Activated T-helper 1 cell treated with anti-CD3 and anti-CD28 coated beads, Interleukin-12 subunit alpha, Interleukin-12 subunit beta, Interleukin-2, Interleukin-4 antibody, amounts not matched to agents 30 ng/mL and 10 ng/mL and 1 ng/mL, durations not matched to agents 14 hours and 24 hours and 36 hours (primary cell): ENCODE data around the gene LRBA. TPM values are rescaled to one million over a fixed set of nuclear protein-coding genes. Genes with fewer than 3 reads are reported as not detected.
"Not testable (repeated sequence)": the region's sequence is repeated elsewhere in the genome, so short reads cannot be mapped to it uniquely, and the experiment has no call there.

ENCODE experiments used
- DNase-seq: peaks from one replicate; pipeline ENCODE4 v3.0.0; 2021; ENCODE audit warnings: low spot score
- H3K27ac Mint-ChIP-seq: one replicate; pipeline ENCODE4 v1.8.0; 2021; ENCODE audit warnings: mild to moderate bottlenecking, mixed read lengths
- H3K27me3 Mint-ChIP-seq: one replicate; pipeline ENCODE4 v1.8.0; 2022; ENCODE audit warnings: mild to moderate bottlenecking, moderate library complexity, mixed read lengths; ENCODE audit not compliant: insufficient read depth
- H3K36me3 Mint-ChIP-seq: one replicate; pipeline ENCODE4 v1.8.0; 2021; ENCODE audit warnings: low read depth, mixed read lengths
- H3K4me1 Mint-ChIP-seq: one replicate; pipeline ENCODE4 v1.8.0; 2021; ENCODE audit warnings: low read depth, mixed read lengths
- H3K4me3 Mint-ChIP-seq: one replicate; pipeline ENCODE4 v1.8.0; 2021; ENCODE audit warnings: mild to moderate bottlenecking, moderate library complexity, mixed read lengths
- H3K9me3 Mint-ChIP-seq: one replicate; pipeline ENCODE4 v1.8.0; 2021; ENCODE audit warnings: mixed read lengths
- intact Hi-C: fragments of 100-400 bp; cut with micrococcal nuclease; formaldehyde crosslinking; loops from one replicate; pipeline ENCODE4 v1.15.1; 2024
- total RNA-seq: library from RNA; stranded (reverse); gene quantifications from 2 replicates; pipeline ENCODE4 v1.2.3, GENCODE V29; 2022

Gene LRBA
- total RNA-seq, 1 donor from 2014 or later = 54.2 TPM

DNA sequence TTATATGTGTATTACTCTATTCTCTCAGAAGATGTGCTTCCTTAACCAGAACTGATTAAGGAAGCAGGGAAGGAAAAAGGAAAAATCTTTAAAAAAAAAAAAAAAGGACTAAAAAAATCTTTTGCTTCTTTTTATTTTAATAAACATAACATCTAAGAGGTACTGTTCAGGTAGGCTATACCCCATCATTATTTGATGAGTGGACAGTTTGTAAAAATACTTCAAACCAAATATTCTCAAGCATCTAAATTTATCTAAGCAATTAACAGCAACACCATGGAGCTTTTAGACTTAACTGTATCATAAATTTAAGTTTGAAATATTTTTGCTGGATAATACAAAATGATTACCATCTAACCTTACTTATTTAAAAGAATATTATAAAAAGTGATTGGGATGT, 264.3 kb downstream of the LRBA start:
- H3K9me3 Mint-ChIP-seq = no peaks in the 10 kb centered on the region
- H3K4me3 Mint-ChIP-seq = no peak overlapping the region
- no peak overlapping the region for H3K27ac Mint-ChIP-seq
- intact Hi-C loops = no loop called here
- no peaks in the 10 kb centered on the region for H3K27me3 Mint-ChIP-seq
- no peak for DNase-seq
- peaks cover 5% of the 10 kb centered on the region for H3K4me1 Mint-ChIP-seq
- peaks cover 7% of the 10 kb centered on the region for H3K36me3 Mint-ChIP-seq

DNA sequence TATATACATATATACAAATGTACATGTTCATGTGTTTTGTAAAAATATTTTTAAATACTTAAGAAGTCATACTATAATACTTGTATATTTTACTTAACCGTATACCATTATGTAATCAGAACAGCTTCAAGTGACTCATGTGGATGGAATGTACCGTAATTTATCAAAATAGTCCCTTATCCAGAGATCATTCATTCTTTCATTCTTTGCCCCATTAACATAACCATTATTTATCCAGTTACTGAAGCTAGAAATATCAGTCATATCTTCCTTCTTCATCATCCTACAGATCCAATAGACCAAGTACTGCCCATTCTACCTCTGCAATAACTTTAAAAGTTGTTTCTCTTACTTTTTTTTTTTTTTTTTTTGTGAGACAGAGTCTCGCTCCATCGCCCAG, 268.9 kb downstream of the LRBA start:
- Mint-ChIP-seq H3K27me3 (no peaks in the 10 kb centered on the region), H3K4me3 (no peak overlapping the region), H3K27ac (no peak overlapping the region), H3K4me1 (no peaks in the 10 kb centered on the region), H3K9me3 (no peaks in the 10 kb centered on the region), H3K36me3 (peaks cover 7% of the 10 kb centered on the region)
- intact Hi-C loops = no loop called here
- DNase-seq = no peak

DNA sequence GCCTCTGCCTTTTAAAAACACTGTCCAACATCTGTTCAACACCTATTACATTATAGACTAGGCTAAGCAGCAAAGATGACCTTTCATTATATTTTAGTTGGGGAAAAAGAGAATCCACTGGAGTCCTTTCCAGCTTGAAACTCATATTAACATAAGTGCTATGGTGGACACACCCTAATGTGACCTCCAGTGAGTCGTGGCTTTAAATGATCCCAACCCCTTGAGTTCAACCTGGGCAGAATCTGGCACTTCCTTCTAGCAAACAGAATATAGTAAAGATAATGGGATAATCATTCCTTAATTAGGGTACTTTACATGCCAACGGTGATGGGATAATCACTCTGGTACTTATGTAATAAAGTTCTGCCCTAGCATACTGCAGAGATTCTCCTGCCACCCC, 270.5 kb downstream of the LRBA start:
- intact Hi-C loops = no loop called here
- H3K36me3 Mint-ChIP-seq = peaks cover 12% of the 10 kb centered on the region
- H3K27ac Mint-ChIP-seq = no peak overlapping the region
- no peaks in the 10 kb centered on the region for H3K27me3 Mint-ChIP-seq
- no peak for DNase-seq
- H3K4me1 Mint-ChIP-seq = no peaks in the 10 kb centered on the region
- H3K9me3 Mint-ChIP-seq = peaks cover 7% of the 10 kb centered on the region
- H3K4me3 Mint-ChIP-seq = no peak overlapping the region

DNA sequence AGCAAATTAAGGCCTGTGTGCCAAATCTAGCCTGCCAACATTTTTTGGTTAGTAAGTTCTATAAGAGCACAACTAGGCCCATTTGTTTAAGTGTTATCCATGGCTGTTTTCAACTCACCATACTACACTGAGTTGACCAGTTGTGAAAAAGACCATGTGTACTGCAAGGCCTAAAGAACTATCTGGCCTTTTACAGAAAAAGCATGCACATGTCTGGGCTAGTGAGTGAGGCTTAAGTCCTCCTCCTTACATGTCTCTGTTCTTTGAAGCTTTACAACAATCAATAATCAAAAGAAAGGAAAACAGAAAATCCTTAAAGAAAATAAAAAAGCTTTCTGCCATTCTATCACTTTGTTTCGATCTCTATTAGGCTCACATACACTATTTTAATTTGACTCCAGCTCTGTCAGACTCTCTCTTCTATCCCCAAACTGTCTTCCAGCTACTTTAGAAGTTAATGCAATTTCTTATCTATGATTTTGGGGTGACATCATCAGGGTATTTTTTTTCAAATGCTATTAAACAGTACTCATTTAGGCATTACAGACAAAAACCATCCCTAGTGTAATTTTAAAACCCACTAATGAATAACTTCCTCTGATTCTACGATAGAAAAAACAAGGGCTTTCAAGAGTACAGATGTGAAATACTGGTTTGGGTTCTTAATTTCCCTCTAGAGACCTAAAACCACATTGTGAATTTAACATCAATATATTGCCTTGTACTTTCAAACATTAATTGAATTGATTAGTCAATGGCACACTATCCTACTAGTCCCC, 271.3 kb downstream of the LRBA start:
- H3K4me1 Mint-ChIP-seq = no peaks in the 10 kb centered on the region
- H3K4me3 Mint-ChIP-seq = no peak overlapping the region
- H3K9me3 Mint-ChIP-seq = peaks cover 7% of the 10 kb centered on the region
- intact Hi-C loops = no loop called here
- peaks cover 12% of the 10 kb centered on the region for H3K36me3 Mint-ChIP-seq
- H3K27me3 Mint-ChIP-seq = no peaks in the 10 kb centered on the region
- no peak for DNase-seq
- H3K27ac Mint-ChIP-seq = no peak overlapping the region

DNA sequence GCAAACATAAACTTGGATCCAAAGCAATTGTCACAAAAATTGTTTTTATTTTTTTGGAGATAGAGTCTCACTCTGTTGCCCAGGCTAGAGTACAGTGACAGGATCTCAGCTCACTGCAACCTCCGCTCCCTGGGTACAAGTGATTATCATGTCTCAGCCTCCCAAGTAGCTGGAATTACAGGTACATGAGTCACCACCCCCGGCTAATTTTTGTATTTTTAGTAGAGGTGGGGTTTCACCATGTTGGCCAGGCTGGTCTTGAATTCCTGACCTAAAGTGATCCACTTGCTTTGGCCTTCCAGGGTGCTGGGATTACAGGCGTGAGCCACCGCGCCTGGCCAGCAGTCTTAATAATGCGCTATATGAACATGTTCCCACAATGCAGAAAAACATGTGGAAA, 272.2 kb downstream of the LRBA start:
- H3K27me3 Mint-ChIP-seq, H3K4me1 Mint-ChIP-seq, intact Hi-C loops, H3K4me3 Mint-ChIP-seq, H3K9me3 Mint-ChIP-seq, H3K27ac Mint-ChIP-seq, DNase-seq: not testable (repeated sequence)
- peaks cover 12% of the 10 kb centered on the region for H3K36me3 Mint-ChIP-seq

DNA sequence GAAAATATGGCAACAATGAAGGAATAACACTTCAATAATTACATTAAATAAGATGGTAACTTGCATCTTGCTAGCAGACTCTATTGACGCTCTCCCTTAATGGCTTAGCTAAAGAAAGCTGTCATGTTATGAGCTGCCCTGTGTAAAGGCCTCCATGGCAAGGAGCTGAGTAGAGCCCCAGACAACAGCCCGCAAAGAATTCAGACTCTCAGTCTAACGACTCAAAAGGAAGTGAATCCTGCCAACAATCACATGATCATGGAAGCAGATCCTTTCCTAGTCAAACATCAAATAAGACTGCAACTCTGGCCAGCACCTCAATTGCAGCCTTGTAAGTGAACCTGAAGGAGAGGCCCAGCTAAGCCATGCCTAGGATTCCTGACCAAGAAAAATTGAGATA, 275.5 kb downstream of the LRBA start:
- peaks cover 7% of the 10 kb centered on the region for H3K36me3 Mint-ChIP-seq
- H3K4me3 Mint-ChIP-seq = no peak overlapping the region
- DNase-seq = no peak
- H3K27ac Mint-ChIP-seq = no peak overlapping the region
- intact Hi-C loops = no loop called here
- H3K9me3 Mint-ChIP-seq = peaks cover 7% of the 10 kb centered on the region
- H3K27me3 Mint-ChIP-seq = no peaks in the 10 kb centered on the region
- H3K4me1 Mint-ChIP-seq = no peaks in the 10 kb centered on the region

DNA sequence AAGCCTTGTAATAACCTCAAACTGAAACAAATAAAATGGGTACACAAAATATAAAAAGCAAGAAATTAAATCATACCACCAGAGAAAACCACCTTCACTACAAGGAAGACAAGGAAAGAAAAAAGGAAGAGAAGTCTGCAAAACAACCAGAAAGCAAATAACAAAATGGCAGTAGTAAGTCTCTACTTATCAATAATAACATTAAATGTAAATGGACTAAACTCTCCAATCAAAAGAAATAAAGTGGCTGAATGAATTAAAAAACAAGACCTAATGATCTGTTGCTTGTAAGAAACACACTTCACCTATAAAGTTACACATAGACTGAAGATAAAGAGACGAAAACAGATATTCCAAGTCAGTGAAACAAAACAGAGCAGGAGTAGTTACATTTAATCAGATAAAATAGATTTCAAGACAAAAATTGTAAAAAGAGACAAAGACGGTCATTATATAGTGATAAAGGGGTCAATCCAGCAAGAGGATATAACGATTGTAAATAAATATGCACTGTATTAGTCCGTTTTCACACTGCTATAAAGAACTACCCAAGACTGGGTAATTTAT, 289.0 kb downstream of the LRBA start:
- H3K36me3 Mint-ChIP-seq = peaks cover 41% of the 10 kb centered on the region
- H3K27ac Mint-ChIP-seq = no peak overlapping the region
- no peak overlapping the region for H3K4me3 Mint-ChIP-seq
- intact Hi-C loops = no loop called here
- no peaks in the 10 kb centered on the region for H3K27me3 Mint-ChIP-seq
- DNase-seq = no peak
- H3K9me3 Mint-ChIP-seq = peaks cover 18% of the 10 kb centered on the region
- H3K4me1 Mint-ChIP-seq = no peaks in the 10 kb centered on the region

DNA sequence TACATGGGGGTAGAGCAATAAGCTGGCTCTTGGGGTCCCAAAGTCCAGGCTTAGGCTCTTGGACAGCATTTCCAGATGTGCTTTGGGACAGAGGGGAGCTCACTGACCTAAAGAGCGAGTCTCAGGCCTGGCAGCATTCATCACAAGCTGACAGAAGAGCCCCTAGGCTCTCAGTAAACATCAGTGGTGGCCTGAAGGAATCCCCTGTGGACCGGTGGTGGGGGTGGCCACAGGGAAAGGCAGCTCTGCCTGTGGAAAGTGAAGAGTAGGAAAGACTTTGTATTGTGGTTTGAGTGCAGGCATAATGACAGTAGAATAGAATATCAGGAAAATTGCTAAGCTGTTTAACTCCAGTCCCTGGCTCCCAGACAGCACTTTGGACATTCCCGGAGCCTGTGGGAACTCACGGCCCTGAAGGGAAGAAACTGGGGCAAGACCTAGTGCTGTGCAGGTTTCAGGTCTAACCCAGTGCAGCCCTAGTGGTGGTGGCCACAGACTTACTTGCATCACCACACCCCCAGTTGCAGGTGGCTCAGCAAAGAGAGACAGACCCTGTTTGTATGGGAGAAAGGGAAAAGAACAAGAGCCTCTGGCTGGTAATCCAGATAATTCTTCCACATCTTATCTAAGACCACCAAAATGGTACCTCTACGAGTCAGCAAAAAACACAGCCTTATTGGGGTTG, 291.2 kb downstream of the LRBA start:
- Mint-ChIP-seq H3K9me3 (peaks cover 18% of the 10 kb centered on the region), H3K4me3 (no peak overlapping the region), H3K4me1 (no peaks in the 10 kb centered on the region), H3K27ac (no peak overlapping the region), H3K27me3 (no peaks in the 10 kb centered on the region), H3K36me3 (peaks cover 34% of the 10 kb centered on the region)
- no peak for DNase-seq
- intact Hi-C loops = no loop called here

DNA sequence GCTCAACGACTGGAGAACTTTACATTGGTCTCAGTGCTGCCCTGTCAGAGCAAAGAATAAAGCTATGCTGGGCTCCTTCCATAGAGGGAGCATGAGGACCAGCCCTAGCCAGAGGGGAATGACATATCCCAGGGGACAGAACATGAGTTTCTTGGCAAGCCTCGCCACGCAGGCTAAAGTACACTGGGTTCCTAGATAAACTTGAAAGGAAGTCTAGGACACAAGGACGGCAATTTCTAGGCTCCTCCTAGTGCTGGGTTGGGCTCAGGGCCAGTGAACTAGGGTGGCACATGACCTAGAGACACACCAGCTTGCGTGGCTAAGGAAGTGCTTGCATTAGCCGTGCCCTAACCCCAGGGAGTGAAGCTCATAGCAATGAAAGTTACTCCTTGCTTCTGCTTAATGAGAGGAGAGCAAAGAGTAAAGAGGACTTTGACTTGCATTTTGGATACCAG, 292.1 kb downstream of the LRBA start:
- Mint-ChIP-seq H3K36me3 (peaks cover 29% of the 10 kb centered on the region), H3K27me3 (no peaks in the 10 kb centered on the region), H3K4me3 (no peak overlapping the region), H3K4me1 (no peaks in the 10 kb centered on the region), H3K9me3 (peaks cover 14% of the 10 kb centered on the region), H3K27ac (no peak overlapping the region)
- no peak for DNase-seq
- intact Hi-C loops = no loop called here

DNA sequence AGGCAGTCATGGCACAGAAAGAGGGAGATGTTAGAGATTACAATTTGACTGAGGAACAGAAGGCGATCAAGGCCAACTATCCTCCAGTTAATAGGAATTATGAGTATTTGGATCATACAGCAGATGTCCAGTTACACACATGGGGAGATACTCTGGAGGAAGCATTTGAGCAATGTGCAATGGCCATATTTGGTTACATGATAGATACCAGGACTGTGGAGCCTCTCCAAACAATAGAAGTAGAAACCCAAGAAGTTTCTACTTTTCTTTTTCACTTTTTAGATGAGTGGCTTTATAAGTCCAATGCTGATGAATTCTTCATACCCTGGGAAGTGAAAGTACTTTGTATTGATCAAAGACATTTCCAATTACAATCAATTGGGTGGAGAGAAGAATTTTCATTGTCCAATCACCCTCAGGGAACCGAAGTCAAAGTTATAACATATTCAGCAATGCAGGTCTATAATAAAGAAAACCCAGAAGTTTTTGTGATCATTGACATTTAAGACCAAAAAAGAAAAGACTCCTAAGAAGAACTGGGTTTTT, 294.0 kb downstream of the LRBA start:
- no peak for DNase-seq
- Mint-ChIP-seq H3K36me3 (peaks cover 19% of the 10 kb centered on the region), H3K9me3 (peaks cover 7% of the 10 kb centered on the region), H3K4me3 (no peak overlapping the region), H3K4me1 (no peaks in the 10 kb centered on the region), H3K27ac (no peak overlapping the region), H3K27me3 (no peaks in the 10 kb centered on the region)
- intact Hi-C loops = no loop called here

DNA sequence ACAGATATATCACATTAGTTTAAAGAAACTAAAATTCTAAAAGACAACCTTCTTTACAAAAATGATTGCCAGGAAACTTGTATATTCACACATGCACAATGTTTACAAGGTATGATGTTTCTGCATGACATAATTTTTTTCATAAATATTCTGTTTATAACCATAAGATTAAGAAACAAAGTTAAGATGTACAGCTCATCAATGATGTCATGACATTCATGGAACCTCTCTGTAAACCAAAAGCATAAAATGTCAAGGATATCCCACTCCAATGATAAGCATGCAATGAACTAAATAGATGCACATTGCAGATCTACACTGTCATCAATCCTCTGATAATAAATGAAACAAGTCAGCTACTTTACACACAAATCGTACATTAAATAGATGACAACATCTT, 297.1 kb downstream of the LRBA start:
- no peak for DNase-seq
- Mint-ChIP-seq H3K36me3 (peaks cover 6% of the 10 kb centered on the region), H3K4me1 (no peaks in the 10 kb centered on the region), H3K9me3 (no peaks in the 10 kb centered on the region), H3K27ac (no peak overlapping the region), H3K4me3 (no peak overlapping the region), H3K27me3 (no peaks in the 10 kb centered on the region)
- intact Hi-C loops = no loop called here

DNA sequence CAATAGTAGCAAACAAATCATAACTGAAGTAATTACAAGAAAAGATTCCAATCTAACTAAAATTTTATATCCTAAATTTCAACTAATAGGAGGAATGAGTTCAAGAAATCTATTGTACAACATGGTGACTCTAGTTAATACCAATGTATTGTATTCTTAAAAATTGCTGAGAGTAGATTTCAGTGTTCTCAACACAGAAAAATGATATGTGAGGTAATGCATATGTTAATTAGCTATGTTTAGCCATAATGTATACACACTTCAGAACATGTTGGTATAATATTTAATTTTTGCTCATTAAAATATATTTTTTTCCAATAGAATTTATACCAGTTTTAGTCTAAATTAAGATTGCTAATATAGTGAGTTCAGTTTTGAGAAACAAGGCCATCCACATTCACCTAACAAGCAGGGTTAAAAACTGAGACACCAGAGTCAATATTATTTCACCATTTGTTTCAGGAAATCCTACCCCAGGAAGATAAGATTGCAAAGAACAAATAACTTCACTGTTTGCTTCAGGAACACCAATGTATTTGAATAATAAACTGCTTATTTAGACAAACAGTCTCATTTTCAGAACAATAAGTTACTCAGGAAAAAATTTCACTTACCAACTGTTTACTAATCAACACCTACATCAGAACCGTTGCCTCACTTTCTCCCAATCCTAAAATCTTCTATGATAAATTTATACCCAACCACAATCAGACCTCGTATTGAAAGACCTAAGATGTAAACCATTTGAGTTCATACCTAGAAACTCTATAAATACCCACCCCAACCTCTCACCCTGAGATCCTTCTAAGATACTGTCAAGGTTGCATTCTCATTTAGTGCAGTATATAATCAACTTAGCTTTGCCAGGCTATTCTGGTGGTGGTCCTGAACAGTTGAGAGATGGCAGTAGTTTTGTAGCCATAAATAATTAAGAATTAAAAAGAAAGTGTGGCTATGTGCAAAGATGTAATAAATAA, 300.3 kb downstream of the LRBA start:
- intact Hi-C loops = no loop called here
- H3K9me3 Mint-ChIP-seq = no peaks in the 10 kb centered on the region
- no peak overlapping the region for H3K27ac Mint-ChIP-seq
- H3K36me3 Mint-ChIP-seq = peaks cover 1% of the 10 kb centered on the region
- H3K4me3 Mint-ChIP-seq = no peak overlapping the region
- no peaks in the 10 kb centered on the region for H3K27me3 Mint-ChIP-seq
- no peak for DNase-seq
- no peaks in the 10 kb centered on the region for H3K4me1 Mint-ChIP-seq
